GM19239 (cell line): ENCODE data around the gene TBC1D5.
A peak's percentile ranks its signal among the peaks of the same experiment; 100 is the strongest.
"Not testable (repeated sequence)": the region's sequence is repeated elsewhere in the genome, so short reads cannot be mapped to it uniquely, and the experiment has no call there.

Source experiments
- DNase-seq: peaks from one replicate; pipeline ENCODE4 v3.0.0; 2011; ENCODE audit warnings: low spot score; ENCODE audit not compliant: insufficient read length
- FAIRE-seq: peaks from 2 replicates; lab custom pipeline; 2011; peaks lifted over from hg19 to GRCh38; lab: Jason Lieb, UNC

Gene TBC1D5

DNA sequence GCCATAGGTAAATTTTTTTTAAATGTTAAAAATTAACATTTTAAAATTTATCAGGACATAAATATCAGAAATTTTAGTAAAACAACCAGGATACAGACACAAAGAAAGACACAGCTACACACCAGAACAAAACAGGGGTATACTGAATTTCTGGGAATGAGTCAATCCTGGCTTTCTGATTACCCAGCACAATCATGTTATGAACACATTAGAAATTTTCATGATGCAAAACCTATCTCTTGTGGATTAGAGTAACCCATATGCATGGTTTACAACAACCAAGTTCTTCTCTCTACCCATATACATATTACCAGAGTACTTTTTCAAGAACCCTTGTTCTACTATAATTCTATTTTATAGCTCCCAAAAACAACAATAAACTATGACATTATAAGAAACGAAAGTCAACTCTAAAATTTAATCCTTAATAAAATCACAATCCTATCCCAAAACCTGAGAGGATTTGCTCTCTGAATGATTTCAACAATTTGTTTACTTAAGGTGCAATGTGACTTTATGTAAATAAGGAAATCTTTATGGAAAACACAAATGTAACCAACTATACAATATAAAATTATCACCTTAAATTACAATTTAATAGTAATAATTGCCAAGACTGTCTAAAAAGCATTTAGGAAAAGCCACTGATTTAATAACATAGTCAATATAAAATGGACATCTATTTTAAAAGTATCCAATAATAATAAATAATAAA, 184.5 kb downstream of the TBC1D5 start:
- FAIRE-seq, result no peak
- DNase-seq, result no peak

DNA sequence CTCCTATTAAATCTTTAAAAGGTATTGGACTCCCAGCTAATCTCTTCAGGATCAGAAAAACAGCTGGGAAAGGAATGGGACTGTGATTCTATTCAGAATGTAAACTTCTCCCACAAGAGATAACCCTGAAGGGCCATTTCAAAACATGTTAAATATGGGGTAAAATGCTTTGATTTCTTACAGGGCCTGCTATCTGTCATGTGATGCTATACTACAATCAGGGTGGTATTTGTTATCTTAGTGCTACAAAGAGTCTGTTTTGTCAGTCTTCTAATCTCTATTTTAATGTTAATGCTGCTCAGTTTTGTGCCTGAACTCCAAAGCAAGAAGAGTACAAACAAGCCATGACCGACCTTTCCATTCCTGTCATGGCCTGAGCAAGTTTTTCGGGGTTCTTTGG, 186.9 kb downstream of the TBC1D5 start:
- FAIRE-seq (no peak), DNase-seq (no peak)

DNA sequence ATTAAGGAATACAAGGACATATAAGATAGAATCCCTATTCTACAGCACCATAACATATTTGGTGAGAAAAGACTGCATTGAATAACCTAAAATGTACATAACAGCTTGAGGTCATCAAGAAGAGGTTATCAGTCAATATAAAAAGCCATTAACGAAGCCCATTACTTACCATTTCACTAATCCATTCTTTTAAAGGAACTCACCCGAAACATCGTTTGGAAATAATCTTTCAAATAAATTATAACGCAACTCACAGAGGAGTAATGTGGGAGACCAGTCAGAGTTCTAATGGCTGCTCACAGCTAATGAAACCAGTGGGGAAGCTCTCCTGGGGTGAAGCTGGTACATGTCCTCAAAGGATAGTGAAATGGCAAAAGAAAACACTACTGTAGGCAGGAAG, 188.4 kb downstream of the TBC1D5 start:
- FAIRE-seq (peak; percentile 60), DNase-seq (no peak)

DNA sequence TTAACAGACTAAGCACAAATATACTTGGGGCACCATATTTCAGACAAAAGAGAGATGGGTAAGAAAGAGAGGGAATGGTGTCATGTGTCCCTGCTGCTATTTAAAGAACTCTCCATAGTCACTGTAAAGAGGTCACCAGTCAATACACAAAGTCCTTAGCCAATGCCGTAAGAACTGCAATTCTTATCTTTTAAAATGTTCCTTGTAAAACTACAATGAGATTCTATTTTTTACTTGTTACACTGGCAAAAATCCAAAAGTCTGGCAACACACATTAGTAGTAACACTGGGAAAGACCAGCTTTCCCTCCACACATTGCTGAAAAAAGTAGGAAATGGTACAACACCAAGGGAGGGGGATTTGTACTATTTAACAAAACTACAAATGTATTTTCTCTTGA, 189.4 kb downstream of the TBC1D5 start:
- peak; percentile 56 for FAIRE-seq
- DNase-seq, result no peak

DNA sequence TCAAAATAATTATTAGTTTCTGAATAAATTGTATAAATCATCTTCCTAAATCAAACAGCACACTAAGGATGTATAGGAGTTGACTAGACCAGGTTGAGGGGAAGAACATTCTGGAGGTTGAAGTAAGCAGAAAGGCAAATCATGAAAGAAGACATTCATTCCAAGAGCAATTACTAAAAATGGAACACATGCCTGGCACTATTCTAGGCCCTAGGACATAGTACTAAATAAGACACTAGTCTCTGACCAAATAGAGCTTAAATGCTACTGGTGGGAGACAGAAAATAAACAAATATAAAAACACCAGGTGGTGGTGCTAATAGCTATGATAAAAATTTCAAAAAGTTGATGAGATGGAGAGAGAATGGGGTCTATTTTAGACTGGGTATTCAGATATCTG, 190.1 kb downstream of the TBC1D5 start:
- FAIRE-seq, result peak; percentile 48
- no peak for DNase-seq

DNA sequence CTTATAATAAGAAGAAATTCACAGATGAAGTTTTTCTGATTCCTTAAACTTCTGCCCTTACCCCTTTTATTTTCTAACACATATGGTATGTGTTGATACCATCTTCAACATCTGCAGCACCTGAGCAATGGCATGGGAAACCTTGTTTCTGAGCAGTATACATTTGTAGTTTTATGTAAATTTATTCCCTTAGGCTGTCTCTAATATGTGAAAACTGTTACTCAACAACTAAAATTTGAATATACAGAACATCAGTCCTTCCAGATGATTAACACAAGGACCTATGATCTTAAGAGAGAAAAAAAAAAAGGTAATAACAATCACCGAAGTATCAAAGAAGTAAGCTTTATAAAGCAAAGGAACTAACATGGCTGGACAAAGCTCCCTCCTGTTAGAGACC, 190.5 kb downstream of the TBC1D5 start:
- DNase-seq, result no peak
- FAIRE-seq, result peak; percentile 33

DNA sequence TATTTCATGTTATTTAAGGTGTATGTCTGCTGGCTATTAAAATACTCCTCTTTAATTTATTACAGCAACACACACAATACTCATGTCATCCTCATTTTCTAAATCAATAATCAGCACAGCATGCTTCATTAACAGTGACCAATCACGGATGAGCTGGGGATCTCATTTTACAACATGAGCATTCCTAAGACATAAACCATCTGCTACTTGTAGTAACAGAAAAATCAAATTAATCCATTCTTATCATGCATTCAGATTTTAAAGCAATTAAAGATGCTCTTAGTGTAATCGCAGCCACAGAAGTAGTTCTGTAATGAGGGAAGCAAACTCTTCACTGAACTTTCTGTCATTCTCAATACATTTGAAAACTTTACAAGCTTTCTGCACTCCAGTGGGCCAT, 191.1 kb downstream of the TBC1D5 start:
- DNase-seq, result no peak
- FAIRE-seq, result peak; percentile 31

DNA sequence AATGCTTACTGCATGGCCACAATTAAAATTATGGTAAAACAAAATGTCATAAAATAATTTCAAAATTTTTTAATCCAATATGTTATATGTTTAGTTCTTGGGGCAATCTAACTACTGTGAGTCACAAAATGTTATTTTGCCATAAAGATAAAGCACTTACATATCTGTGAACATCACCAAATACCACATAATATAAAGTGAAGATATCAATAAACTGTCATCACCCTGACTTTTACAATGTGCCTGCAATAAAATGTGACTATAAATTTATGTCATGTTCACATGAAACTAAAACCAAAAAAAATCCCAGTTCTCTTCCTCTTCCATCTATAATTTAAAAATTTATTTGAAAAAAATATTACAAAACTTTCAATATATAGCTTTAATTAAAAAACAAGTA, 191.8 kb downstream of the TBC1D5 start:
- FAIRE-seq (no peak), DNase-seq (no peak)

DNA sequence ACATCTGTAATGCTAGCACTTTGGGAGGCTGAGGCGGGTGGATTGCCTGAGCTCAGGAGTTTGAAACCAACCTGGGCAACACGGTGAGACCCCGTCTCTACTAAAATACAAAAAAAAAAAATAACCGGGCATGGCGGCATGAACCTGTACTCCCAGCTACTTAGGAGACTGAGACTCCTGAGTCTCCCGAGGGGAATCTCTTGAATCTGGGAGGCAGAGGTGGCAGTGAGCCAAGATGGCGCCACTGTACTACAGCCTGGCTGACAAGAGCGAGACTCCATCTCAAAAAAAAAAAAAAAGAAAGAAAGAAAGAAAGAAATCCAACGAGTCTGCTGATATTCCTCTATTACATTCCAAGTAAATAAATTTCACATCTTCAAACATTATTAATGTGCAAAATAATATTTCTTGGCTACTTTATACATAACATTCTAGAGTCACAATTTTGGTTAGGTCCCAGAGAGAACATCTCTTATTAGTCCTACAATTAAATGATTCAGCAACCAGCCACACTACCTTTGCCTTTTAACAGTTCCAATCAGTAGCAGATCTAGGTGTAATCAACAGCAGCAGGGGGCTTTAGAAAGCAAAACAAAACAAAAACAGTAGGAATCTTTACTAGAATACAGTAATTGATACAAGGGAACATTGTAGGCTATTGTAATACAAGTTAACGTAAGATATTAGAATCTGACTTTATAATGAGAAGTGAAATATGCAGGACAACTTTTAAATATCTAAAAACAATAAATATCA, 195.8 kb downstream of the TBC1D5 start:
- FAIRE-seq, result no peak

DNA sequence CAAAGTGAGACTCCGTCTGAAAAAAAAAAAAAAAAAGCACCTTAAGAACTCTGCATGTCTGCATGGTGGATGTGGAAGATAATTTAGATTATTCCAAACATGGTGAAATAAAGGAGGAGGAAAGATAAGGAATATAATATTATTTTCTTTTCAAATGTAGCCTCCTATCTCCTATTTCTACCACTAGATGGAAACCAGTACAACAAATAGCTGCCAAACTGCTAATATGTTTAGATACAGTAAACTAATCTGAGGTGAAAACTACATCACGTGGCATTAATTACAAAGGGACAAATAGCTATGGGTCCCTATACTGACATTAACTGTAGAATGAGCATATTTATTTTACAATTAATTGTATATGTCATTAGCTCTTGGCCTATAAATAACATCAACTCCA, 197.8 kb downstream of the TBC1D5 start:
- DNase-seq (no peak), FAIRE-seq (no peak)

More for the DNA sequence above, 195.8 kb downstream of the TBC1D5 start:
- no peak for DNase-seq

DNA sequence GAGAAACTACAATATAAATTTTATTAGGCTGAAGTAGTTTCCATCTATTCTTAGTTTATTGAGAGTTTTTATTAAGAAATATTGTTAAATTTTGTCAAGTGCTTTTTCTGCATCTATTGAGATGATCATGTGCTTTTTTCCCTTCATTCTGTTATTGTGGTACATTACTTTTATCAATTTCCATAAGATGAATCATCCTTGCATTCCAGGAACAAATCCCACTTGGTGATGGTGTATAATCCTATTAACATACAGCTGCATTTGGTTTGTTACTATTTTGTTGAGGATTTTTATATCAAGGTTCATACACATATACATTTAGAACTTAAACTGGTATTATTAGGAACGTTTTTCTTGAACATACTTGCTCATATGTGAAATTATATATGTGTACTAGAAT, 199.8 kb downstream of the TBC1D5 start:
- FAIRE-seq, result no peak

DNA sequence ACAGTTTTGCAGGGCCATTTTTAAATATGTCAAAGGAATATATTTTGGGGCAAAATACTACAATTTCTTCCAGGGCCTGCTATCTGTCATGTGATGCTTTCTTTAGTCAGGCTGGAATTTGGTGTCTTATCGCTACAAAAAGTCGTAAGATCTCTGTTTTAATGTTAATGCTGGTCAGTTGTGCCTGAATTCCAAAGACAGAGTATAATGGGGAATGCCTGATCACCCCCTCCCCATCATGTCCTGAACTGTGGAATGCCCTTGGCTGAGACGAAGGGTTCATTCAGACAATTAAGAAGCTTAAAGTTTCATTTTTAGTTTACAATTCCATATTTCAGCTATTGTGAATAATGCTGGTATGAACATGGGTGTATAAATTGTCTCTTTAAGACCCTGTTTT, 203.0 kb downstream of the TBC1D5 start:
- DNase-seq, result no peak
- no peak for FAIRE-seq

More for the DNA sequence above, 199.8 kb downstream of the TBC1D5 start:
- DNase-seq, result no peak

DNA sequence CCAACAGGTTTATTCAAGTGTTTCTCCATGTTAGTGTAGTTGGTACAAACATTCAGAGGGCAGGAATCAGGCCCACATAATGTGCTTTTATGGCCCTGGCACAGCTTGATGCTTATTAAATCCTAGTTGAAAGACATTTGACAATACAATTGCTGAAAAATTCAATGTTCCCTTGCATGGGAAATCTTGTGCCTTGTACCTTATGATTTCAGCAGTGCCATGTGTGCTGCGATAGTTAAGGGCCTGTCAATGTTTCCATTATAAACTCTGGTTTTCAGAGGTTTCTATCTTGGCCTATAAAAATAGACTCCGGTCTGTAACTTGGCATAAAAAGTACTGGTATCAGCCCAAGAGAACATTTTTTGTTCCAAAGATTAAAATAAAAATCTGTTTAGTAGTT, 207.2 kb downstream of the TBC1D5 start:
- FAIRE-seq (no peak), DNase-seq (no peak)

DNA sequence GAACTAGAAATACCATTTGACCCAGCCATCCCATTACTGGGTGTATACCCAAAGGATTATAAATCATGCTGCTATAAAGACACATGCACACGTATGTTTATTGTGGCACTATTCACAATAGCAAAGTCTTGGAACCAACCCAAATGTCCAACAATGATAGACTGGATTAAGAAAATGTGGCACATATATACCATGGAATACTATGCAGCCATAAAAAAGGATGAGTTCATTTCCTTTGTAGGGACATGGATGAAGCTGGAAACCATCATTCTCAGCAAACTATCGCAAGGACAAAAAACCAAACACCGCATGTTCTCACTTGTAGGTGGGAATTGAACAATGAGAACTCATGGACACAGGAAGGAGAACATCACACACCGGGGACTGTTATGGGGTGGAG, 210.0 kb downstream of the TBC1D5 start:
- not testable (repeated sequence) for DNase-seq, FAIRE-seq

DNA sequence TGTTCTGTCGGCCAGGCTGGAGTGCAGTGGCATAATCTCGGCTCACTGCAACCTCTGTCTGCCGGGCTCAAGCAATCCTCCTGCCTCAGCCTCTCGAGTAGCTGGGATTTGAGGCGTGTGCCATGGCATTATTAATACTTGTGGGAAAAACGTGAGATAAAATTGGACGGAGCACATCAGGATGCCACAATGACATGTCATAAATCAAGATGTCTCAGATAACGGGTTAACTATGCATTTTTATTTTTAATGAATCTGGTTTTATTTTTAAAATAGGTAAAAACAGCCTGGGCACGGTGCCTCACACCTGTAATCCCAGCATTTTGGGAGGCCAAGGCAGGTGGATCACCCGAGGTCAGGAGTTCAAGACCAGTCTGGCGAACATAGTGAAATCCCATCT, 212.8 kb downstream of the TBC1D5 start:
- DNase-seq (no peak), FAIRE-seq (no peak)

DNA sequence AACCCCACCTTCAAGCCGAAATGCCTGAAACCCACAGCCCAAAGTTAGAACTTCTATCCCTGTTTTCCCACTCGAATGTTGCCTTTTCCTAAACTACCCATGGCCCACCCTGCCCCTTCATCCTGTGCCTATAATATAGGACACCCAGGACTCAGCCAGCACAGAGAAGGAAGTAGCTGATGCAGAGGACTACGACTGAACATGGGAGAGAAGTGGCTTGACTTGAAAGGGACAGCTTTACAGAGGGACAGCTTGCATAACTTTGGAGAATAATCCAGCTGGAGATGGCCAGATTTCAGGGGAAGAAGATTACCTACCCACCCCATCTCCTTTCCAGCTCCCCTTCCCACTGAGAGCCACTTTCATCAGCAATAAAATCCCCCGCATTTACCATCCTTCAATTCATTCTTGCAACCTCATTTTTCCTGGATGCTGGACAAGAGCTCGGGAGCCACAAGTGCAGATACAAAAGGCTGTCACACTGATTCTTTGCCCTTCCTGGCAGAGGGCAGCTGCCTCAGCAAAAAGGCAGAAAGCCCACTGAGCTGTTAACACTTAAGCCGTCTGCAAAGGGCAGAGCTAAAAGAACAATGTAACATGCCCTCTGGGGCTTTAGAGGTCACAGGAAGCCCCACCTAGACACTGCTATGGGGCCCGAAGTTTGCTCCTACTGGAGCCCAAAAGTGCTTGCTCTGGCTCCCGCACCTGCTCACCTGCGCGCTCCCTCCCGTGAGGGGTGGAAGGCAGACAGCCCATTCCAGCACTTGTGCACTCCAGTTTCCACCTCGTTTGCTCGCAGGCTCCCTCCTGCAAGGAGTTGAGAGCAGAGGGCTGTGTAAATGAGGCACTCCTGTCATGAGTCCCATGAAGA, 224.0 kb downstream of the TBC1D5 start:
- FAIRE-seq (peak; percentile 35), DNase-seq (no peak)

DNA sequence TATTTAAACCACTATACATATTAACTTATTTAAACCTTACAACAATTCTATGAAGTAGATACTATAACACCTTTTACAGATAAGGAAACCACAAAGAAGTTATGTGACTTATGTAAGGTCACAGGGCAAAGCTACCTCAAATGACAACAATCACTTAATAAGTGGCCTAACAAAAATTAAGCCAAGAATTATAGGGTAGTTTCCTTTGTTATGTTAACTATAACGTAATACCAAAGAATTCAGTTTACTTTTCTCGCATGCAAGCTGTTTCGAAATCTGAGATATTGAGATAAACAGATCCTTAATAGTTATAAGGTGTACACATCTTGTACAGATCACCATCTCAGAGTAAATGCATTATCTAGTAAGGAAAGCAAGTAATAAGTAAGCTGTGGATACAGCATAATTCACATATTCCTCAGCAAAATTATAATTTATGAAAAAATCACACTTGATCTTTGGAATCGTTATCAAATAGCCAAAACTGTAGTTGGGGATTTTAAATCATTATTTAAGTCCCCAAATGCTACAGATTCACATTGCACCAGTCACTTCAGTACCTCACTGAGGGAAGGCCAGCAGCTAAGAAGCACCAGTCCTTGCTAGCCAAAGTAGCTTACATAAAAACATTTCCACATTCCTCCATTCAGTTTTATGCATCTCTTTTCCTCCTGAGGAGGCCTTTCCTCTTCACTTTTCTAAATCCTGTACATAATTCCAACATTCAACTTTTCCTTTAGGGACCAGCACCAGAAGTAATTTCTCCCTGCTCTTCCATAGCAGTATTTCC, 226.8 kb downstream of the TBC1D5 start:
- DNase-seq (no peak), FAIRE-seq (peak; percentile 67)

DNA sequence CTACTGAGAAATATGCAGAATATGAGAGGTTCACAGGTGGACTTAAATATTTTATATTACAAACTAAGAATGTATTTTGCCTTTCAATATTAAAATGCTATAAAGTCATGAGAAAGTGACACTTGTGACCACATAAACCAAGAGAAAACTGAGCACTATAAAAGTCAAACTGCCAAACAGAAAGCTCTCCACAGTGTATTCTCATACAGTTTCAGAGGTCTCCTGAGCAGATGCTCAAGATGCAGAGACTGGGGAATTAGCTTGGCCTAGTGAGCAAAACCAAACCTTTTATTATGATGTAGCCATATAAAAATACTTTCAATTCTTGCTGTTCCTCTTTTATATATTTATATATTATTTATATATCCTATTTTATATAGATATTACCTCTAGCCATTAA, 227.8 kb downstream of the TBC1D5 start:
- DNase-seq, result no peak
- FAIRE-seq, result no peak

DNA sequence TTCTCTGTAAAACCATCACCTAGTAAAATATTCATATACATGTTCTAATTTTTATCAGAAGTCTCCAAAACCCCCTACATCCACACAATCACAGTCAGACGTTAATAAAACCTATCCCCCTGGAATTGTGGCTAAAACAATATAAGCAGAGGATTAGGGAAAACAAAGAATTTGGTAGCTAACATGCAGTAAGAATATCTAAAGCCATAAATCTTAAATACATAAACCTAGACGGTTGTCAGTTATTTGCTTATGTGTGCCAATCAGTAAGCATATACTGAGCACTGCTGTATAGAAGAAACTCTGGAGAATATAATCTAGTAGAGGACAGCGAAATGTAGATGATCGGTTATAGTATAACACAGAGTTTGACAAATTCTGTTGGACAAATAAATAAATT, 232.2 kb downstream of the TBC1D5 start:
- DNase-seq (no peak), FAIRE-seq (no peak)

DNA sequence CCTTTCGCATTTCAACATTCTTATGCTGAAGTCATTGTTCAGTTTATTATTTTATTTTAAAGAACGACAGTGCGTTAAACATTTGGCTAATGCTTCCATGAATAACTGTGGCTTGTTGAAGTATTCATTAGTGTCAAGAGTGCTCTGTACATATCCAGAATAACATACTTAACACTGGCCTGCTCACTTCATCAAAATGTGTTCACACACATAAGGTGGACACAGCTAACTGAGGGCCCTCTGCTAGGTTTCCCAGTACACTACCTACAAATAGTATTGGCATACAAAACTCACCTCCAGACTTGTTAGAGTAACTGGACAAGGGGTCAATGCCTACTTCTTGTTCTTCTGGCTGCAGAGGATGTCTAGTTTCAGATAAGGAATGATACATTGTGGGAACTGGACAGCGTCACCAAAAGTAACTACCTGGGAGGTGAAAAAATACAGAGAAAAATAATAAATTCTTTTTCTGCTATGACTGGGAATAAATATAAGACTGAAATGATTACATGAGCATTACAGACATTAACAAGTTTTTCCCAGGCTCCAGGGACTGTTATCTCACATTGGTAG, 234.2 kb downstream of the TBC1D5 start:
- FAIRE-seq (no peak), DNase-seq (no peak)
